ENCODE data around the gene KHNYN.

The KHNYN gene

GRCh38 chr14:24417832-24418491 is 11.8 kb upstream of the KHNYN start:
- H3K4me3 ChIP-seq (ENCODE audit: low read depth, low read length), result no peak overlapping the region
- TF ChIP-seq CTCF (IDR thresholded peaks at IDR 0.05; ENCODE audit: borderline replicate concordance, insufficient read depth, low read depth, low read length), result no peak

GRCh38 chr14:24418492-24418873 is 11.3 kb upstream of the KHNYN start:
- no peak for TF ChIP-seq CTCF (IDR thresholded peaks at IDR 0.05; ENCODE audit: borderline replicate concordance, insufficient read depth, low read depth, low read length)
- H3K4me3 ChIP-seq (ENCODE audit: low read depth, low read length), result no peak overlapping the region

GRCh38 chr14:24422261-24422660 is 7.5 kb upstream of the KHNYN start:
- H3K4me3 ChIP-seq (ENCODE audit: low read depth, low read length), result no peak overlapping the region
- TF ChIP-seq CTCF (IDR thresholded peaks at IDR 0.05; ENCODE audit: borderline replicate concordance, insufficient read depth, low read depth, low read length), result no peak

GRCh38 chr14:24422694-24423601 is 6.8 kb upstream of the KHNYN start:
- no peak for TF ChIP-seq CTCF (IDR thresholded peaks at IDR 0.05; ENCODE audit: borderline replicate concordance, insufficient read depth, low read depth, low read length)
- H3K4me3 ChIP-seq (ENCODE audit: low read depth, low read length), result no peak overlapping the region

GRCh38 chr14:24425704-24426103 is 4.0 kb upstream of the KHNYN start:
- TF ChIP-seq CTCF (IDR thresholded peaks at IDR 0.05; ENCODE audit: borderline replicate concordance, insufficient read depth, low read depth, low read length), result no peak
- H3K4me3 ChIP-seq (ENCODE audit: low read depth, low read length), result no peak overlapping the region

DNA sequence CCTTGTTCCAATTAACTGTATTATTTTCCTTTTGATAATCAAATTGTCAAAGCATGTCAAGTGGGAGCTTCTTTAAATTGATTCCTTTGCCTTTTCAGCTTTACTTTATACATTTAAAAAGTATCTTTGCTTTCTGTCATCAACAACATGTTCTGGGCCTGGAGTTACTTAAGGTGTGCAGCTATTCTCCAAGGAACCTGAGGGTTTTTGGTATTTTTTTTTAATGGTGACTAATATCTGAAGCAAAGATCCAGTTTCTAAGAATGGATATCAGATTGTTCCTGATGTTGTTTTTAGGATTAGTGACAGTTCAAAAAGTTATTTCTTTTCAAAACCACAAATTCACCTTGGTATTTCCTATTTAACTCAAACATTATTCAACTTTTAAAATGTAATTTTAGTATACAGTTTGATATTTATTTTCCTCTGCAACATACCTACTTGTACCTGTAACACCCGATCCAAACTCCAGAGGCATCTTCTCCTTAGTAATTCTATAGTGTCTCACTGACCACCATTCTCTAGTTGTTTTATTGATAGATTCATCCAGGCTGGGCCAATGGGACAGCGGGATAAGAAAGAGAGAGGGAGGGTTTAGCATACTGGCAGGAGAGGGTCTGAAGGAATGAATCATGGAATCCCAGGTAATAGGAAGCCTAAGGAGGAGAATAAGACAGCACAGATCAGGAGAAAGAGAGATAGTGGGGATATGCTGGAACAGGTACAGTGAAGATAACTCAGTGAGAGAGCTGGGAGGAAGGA is 3.4 kb upstream of the KHNYN start:
- no peak for TF ChIP-seq CTCF (IDR thresholded peaks at IDR 0.05; ENCODE audit: borderline replicate concordance, insufficient read depth, low read depth, low read length)
- no peak overlapping the region for H3K4me3 ChIP-seq (ENCODE audit: low read depth, low read length)

Data from GM12875 (cell line).